Measurements from ENCODE around the gene WNT11. TPM values are rescaled to one million over a fixed set of nuclear protein-coding genes. Genes with fewer than 3 reads are reported as not detected.

The WNT11 gene
- total and polyA plus RNA-seq, 5 experiments from 2014 or later, result 0.09 to 0.81 (median 0.24) TPM; not detected in 2

DNA sequence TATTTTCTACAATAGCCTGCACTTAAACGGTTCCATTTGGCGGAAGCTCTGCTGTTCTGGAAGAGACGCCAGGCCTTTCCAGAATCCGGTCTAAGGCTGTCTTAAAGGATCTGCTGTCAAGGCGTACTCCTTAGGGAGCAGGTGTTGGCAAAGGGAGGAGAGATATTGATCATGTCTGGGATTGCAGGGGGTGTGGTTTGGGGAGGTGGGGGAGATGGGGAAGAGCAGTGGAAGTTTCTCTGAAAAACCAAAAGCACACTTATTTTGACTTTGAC is 22.5 kb upstream of the WNT11 start:
- Mint-ChIP-seq H3K36me3 (no peaks in the 10 kb centered on the region), H3K4me1 (peaks cover 24 to 36% (median 32%) of the 10 kb centered on the region in 4 donors), H3K4me3 (no peak overlapping the region), H3K27me3 (peaks cover 0 to 14% (median 0%) of the 10 kb centered on the region in 5 donors), H3K27ac (peak overlapping the region in 1 of 10 donors; percentile 37), H3K9me3 (no peaks in the 10 kb centered on the region)
- POLR2A ChIA-PET, result no interaction called here
- ATAC-seq (no peak), DNase-seq (no peak)

DNA sequence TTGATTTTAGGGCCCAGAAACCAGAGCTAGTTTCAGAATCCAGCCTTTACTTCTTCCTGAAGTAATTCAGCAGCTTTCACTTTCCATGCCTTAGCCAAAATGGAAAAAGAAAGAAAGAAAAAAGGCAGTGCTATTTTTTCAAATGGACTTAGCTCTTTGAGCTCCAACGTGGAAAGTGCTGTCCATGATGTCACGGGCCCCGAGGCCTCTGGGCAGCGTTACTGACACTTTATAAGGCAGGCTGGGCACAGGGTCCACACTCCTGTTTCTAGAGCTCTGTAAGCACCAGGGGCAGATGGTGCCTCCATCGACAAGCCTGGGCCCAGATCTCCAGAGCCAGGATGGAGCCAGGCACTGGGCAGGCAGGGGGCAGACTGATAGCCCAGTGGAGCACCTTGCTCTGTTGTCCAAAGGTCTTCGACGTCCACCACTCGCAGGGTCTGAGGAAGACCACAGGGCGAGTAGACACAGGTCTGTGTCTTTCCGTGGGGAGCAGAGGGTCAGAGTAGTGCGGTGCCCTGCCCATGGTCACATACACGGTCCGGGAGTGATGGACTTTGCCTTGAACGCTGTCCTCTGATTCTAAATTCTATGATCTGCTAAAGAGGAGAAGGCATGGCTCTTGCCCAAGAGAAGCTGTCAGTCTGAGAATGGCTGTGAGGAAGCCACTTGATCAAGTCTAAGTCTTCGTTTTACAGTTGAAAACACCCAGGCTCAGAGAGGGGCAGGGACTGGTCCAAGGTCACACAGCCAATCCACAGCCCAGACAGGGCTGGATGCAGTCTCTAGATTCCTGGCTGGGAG is 22.0 kb upstream of the WNT11 start:
- Mint-ChIP-seq H3K4me1 (peaks cover 20 to 30% (median 26%) of the 10 kb centered on the region in 4 donors), H3K27me3 (peaks cover 0 to 14% (median 0%) of the 10 kb centered on the region in 5 donors), H3K27ac (peak overlapping the region in 2 of 10 donors; percentile 37 to 60), H3K9me3 (no peaks in the 10 kb centered on the region), H3K36me3 (no peaks in the 10 kb centered on the region), H3K4me3 (no peak overlapping the region)
- POLR2A ChIA-PET, result no interaction called here
- DNase-seq (no peak), ATAC-seq (no peak)

GRCh38 chr11:76226626-76227025 is 20.3 kb upstream of the WNT11 start:
- POLR2A ChIA-PET, result interaction anchor here (0.9 kb wide), 2 partner anchors 8 to 15 kb away, joined by 3 read pairs; no protein-coding TSS in a partner anchor
- H3K4me1 Mint-ChIP-seq, result peaks cover 8 to 15% (median 11%) of the 10 kb centered on the region in 4 donors
- no peak overlapping the region for H3K27ac Mint-ChIP-seq
- peaks cover 0 to 14% (median 0%) of the 10 kb centered on the region in 5 donors for H3K27me3 Mint-ChIP-seq
- H3K36me3 Mint-ChIP-seq, result no peaks in the 10 kb centered on the region
- ATAC-seq (no peak), DNase-seq (no peak)
- H3K9me3 Mint-ChIP-seq, result no peaks in the 10 kb centered on the region
- H3K4me3 Mint-ChIP-seq, result no peak overlapping the region

DNA sequence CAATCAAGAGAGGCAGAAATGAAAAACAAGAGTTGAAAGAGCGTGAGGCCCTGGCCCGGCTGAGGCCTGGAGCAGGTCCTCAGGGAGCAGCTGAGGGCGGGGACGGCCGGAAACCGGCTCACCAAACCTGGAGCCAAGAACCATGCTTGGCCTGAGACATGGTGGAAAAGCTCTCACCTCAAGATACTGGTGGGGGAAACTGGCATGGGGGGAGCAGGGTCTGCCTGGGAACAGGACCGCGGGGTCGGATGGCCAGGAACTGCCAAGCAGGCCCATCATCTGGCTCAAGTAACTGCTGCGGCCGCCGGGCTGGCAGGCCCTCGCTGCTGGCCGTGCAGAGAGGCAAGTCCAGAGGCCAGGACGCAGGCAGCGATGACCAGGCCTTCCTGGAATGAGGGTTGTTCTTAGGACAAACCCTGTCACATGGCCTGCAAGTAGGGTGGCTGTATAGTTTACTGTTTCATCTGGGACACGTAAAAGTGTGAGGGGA is 18.9 kb upstream of the WNT11 start:
- Mint-ChIP-seq H3K4me3 (no peak overlapping the region), H3K27me3 (peaks cover 0 to 15% (median 0%) of the 10 kb centered on the region in 5 donors), H3K9me3 (no peaks in the 10 kb centered on the region), H3K27ac (peak overlapping the region in 1 of 10 donors; percentile 53), H3K4me1 (peaks cover 0 to 5% (median 1%) of the 10 kb centered on the region in 4 donors), H3K36me3 (no peaks in the 10 kb centered on the region)
- ATAC-seq (no peak), DNase-seq (no peak)
- POLR2A ChIA-PET, result interaction anchor here (0.7 to 1.4 kb wide), 2 partner anchors 9 to 44 kb away, joined by 3 read pairs; no protein-coding TSS in a partner anchor

DNA sequence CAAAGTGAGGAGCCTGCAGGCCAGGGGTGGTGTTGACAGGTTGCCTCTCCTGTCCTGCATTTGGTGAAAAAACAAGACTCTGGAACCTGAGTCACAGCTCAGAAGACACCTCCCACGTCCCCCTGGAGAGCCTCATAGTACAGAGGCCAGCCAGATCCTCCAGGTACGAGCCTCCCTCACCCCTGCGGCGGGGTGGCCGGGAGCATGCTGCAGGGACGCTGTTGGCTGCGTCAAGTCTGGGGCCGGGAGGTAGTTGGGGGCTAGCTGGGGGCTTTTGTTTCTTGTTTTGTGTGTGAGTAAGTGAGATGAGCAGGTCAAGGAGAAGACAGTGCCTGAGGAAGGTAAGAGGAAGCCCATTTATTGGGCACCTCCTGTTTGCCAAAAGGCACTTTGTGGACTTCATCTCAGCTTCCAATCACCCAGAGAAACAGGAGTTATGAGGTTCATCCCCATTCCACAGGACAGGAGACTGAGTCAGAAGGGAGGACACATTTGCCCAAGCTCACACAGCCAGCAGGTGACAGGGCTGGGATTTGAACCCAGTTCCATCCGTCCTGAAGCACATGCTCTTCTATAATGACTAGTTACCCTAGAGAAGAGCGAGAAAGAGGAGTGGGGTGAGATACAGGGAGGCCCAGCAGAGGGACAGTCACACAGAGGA is 18.3 kb upstream of the WNT11 start:
- no peak for DNase-seq
- Mint-ChIP-seq H3K4me3 (no peak overlapping the region), H3K36me3 (no peaks in the 10 kb centered on the region), H3K9me3 (no peaks in the 10 kb centered on the region), H3K27me3 (peaks cover 0 to 21% (median 0%) of the 10 kb centered on the region in 5 donors), H3K27ac (peak overlapping the region in 1 of 10 donors; percentile 53), H3K4me1 (peaks cover 0 to 5% (median 0%) of the 10 kb centered on the region in 4 donors)
- ATAC-seq, result no peak
- POLR2A ChIA-PET, result interaction anchor here (1.4 kb wide), 1 partner anchor 10 kb away, joined by 3 read pairs; no protein-coding TSS in a partner anchor

DNA sequence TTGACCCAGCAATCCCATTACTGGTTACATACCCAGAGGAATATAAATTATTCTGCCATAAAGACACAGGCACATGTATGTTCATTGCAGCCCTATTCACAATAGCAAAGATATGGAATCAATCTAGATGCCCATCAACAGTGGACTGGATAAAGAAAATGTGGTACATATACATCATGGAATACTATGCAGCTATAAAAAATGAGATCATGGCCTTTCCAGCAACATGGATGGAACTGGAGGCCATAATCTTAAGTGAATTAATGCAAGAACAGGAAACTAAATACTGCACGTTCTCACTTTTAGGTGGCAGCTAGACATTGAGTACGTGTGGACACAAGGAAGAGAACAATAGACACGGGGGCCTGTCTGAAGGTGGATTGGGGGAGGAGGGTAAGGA is 15.1 kb upstream of the WNT11 start:
- Mint-ChIP-seq H3K27ac (no peak overlapping the region), H3K27me3 (peaks cover 0 to 10% (median 0%) of the 10 kb centered on the region in 5 donors), H3K4me1 (peaks cover 0 to 3% (median 0%) of the 10 kb centered on the region in 4 donors), H3K9me3 (no peaks in the 10 kb centered on the region), H3K4me3 (no peak overlapping the region), H3K36me3 (no peaks in the 10 kb centered on the region)
- POLR2A ChIA-PET, result interaction anchor here (0.6 kb wide), 1 partner anchor 222 kb away, joined by 10 read pairs; no protein-coding TSS in a partner anchor
- ATAC-seq (no peak), DNase-seq (no peak)

DNA sequence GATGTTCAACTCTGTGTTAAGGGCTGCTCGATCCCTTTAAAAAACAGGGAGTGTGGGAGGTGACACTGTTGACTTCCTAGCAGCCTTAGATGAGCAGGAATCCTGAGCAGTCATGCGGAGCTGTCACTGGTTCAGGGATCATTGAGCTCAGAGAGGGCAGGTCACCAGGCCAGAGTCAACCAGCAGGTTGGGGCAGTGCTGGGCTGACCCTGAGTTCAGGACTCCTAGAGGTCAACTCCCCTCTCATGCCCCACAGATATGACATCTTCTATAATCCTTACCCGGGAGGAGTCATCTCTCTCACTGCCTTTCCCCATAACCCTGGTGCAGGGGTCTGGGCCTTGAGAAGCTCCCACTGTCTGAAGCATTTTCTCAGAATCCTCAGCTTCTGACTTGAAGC is 12.9 kb upstream of the WNT11 start:
- Mint-ChIP-seq H3K27ac (no peak overlapping the region), H3K4me3 (no peak overlapping the region), H3K9me3 (no peaks in the 10 kb centered on the region), H3K4me1 (no peaks in the 10 kb centered on the region), H3K27me3 (peaks cover 0 to 10% (median 0%) of the 10 kb centered on the region in 5 donors), H3K36me3 (no peaks in the 10 kb centered on the region)
- POLR2A ChIA-PET, result no interaction called here
- DNase-seq (no peak), ATAC-seq (no peak)

DNA sequence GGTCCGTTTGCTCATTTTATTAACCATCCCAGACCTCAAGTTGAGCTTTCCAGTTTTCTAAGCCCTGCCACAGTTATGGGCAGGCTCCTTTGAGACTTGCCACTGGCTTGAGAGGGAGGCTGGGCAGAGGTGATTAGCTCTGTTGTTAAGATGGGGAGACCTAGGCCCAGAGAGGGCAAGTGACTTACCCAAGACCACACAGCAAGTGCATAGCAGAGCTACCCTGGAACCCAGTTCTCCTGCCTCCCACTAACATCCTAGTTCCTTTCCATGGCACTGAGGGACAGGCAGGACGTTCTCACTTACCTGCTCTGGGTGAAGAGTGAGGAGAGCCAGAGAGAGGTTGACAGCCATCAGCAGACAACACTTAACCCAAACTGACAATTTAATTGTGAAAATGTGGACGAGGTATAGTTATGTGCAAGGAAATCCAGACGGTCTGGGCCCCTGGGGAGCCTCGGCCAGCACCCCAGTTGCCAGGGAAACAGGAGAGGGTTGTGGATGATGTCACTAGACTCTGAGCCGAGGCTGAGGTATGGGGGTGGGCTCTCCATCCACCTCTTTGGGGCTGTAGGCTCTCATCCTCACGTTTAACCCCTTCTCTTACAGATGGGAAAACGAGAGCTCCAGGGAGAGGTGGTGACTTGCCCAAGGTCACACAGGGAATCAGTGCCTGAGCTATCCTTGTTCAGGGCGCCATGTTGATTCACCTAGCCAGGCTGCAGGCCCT is 12.3 kb upstream of the WNT11 start:
- DNase-seq, result no peak
- POLR2A ChIA-PET, result no interaction called here
- H3K27ac Mint-ChIP-seq, result no peak overlapping the region
- H3K9me3 Mint-ChIP-seq, result no peaks in the 10 kb centered on the region
- H3K4me3 Mint-ChIP-seq, result no peak overlapping the region
- peaks cover 0 to 10% (median 2%) of the 10 kb centered on the region in 5 donors for H3K27me3 Mint-ChIP-seq
- H3K4me1 Mint-ChIP-seq, result peaks cover 0 to under 1% (median 0%) of the 10 kb centered on the region in 4 donors
- ATAC-seq, result no peak
- no peaks in the 10 kb centered on the region for H3K36me3 Mint-ChIP-seq

GRCh38 chr11:76217653-76218160 is 11.4 kb upstream of the WNT11 start:
- no peak for ATAC-seq
- peak overlapping the region in 1 of 10 donors; percentile 21 for H3K27ac Mint-ChIP-seq
- H3K4me3 Mint-ChIP-seq, result no peak overlapping the region
- no peaks in the 10 kb centered on the region for H3K36me3 Mint-ChIP-seq
- peaks cover 0 to 10% (median 4%) of the 10 kb centered on the region in 5 donors for H3K27me3 Mint-ChIP-seq
- H3K9me3 Mint-ChIP-seq, result no peaks in the 10 kb centered on the region
- POLR2A ChIA-PET, result no interaction called here
- no peak for DNase-seq
- H3K4me1 Mint-ChIP-seq, result peaks cover 0 to 2% (median under 1%) of the 10 kb centered on the region in 4 donors

DNA sequence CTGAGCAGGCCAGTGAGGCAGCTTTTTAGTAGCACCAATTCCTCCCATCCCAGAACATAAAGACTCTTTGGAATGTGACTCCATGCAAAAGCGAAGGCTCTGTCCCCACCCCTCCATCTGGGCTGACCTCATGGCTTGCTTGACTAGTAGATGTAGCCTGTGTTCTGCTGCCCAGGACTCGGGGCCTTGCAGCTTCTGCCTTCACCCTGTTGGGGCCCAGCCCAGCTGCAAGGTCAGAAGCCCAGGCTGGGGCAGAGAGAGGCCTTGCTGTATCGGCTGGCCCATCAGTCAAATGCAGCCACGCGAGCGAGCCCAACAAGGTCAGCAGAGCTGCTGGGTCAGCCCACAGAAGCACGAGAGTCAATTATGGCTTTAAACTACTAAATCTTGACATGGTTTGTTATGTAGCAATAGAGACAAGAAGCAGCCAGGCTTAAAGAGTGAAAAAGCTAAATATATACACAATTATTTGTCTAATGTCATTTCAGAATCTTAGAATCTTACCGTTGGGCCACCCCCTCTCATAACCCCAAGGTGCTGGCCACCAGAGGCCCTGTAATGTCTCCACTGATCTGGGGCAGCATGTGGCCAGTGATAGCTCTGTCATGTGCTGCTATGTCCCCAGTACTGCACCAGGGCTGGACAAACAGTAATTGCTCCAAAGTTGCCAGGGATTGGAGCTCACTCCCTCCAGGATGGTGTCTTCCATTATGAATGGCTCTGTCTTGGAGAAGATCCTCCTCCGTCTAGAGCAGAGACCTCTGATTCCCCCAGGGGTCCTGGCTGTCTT is 10.4 kb upstream of the WNT11 start:
- peaks cover 0 to 7% (median 2%) of the 10 kb centered on the region in 4 donors for H3K4me1 Mint-ChIP-seq
- H3K27ac Mint-ChIP-seq, result no peak overlapping the region
- no peak for DNase-seq
- POLR2A ChIA-PET, result no interaction called here
- peaks cover 0 to 17% (median 5%) of the 10 kb centered on the region in 5 donors for H3K27me3 Mint-ChIP-seq
- H3K36me3 Mint-ChIP-seq, result no peaks in the 10 kb centered on the region
- peak overlapping the region in 1 of 10 donors; percentile 20 for H3K4me3 Mint-ChIP-seq
- H3K9me3 Mint-ChIP-seq, result no peaks in the 10 kb centered on the region
- ATAC-seq, result no peak

GRCh38 chr11:76215941-76216340 is 9.6 kb upstream of the WNT11 start:
- Mint-ChIP-seq H3K27ac (no peak overlapping the region), H3K4me1 (peaks cover under 1 to 10% (median 2%) of the 10 kb centered on the region in 4 donors), H3K27me3 (peaks cover 2 to 23% (median 7%) of the 10 kb centered on the region in 5 donors), H3K9me3 (no peaks in the 10 kb centered on the region), H3K4me3 (no peak overlapping the region), H3K36me3 (no peaks in the 10 kb centered on the region)
- no peak for DNase-seq
- POLR2A ChIA-PET, result no interaction called here
- no peak for ATAC-seq

Data from naive thymus-derived CD8-positive, alpha-beta T cell (primary cell).